ENCODE data around the gene ACSL4.
"Not testable (repeated sequence)": the region's sequence is repeated elsewhere in the genome, so short reads cannot be mapped to it uniquely, and the experiment has no call there.

Gene ACSL4

GRCh38 chrX:109732017-109732801, 848 bp downstream of the ACSL4 start:
- no peak for TF ChIP-seq CTCF (IDR thresholded peaks at IDR 0.05; ENCODE audit: low read depth, low read length)
- H3K4me3 ChIP-seq (ENCODE audit: low read depth, low read length): peak overlapping the region; percentile 81

GRCh38 chrX:109728173-109728535, 4.9 kb downstream of the ACSL4 start:
- no peak for TF ChIP-seq CTCF (IDR thresholded peaks at IDR 0.05; ENCODE audit: low read depth, low read length)
- peak overlapping the region; percentile 14 for H3K4me3 ChIP-seq (ENCODE audit: low read depth, low read length)

GRCh38 chrX:109724971-109725370, 8.1 kb downstream of the ACSL4 start:
- H3K4me3 ChIP-seq (ENCODE audit: low read depth, low read length): not testable (repeated sequence)

- TF ChIP-seq CTCF (IDR thresholded peaks at IDR 0.05; ENCODE audit: low read depth, low read length): no peak
- no peak overlapping the region for H3K4me3 ChIP-seq (ENCODE audit: low read depth, low read length)
Measured at GRCh38 chrX:109720947-109721346, 12.1 kb downstream of the ACSL4 start.

GRCh38 chrX:109719264-109719663, 13.8 kb downstream of the ACSL4 start:
- H3K4me3 ChIP-seq (ENCODE audit: low read depth, low read length): no peak overlapping the region
- no peak for TF ChIP-seq CTCF (IDR thresholded peaks at IDR 0.05; ENCODE audit: low read depth, low read length)

- no peak for TF ChIP-seq CTCF (IDR thresholded peaks at IDR 0.05; ENCODE audit: low read depth, low read length)
- H3K4me3 ChIP-seq (ENCODE audit: low read depth, low read length): no peak overlapping the region
Measured at GRCh38 chrX:109716431-109717028, 16.5 kb downstream of the ACSL4 start.

GRCh38 chrX:109714340-109714958, 18.6 kb downstream of the ACSL4 start:
- H3K4me3 ChIP-seq (ENCODE audit: low read depth, low read length): no peak overlapping the region
- TF ChIP-seq CTCF (IDR thresholded peaks at IDR 0.05; ENCODE audit: low read depth, low read length): no peak
